SK-N-SH (cell line): ENCODE measurements around the gene CCDC187.

Experiments used
- FOXJ3 ChIP-seq: sonication (generic); formaldehyde crosslinking; IDR thresholded peaks from 2 replicates; pipeline ENCODE4 v1.5.1; 2020; ENCODE audit warnings: mild to moderate bottlenecking, missing genetic modification reagents
- FOXM1 ChIP-seq: IDR thresholded peaks from 2 replicates; pipeline ENCODE4 v1.4.0; 2012; ENCODE audit warnings: low read depth, mild to moderate bottlenecking
- POLR2AphosphoS5 ChIP-seq: IDR thresholded peaks from 2 replicates; pipeline ENCODE4 v1.6.1; 2012; ENCODE audit warnings: low read depth, low read length
- RAD21 ChIP-seq: IDR thresholded peaks from 2 replicates; pipeline ENCODE4 v1.6.1; 2012; ENCODE audit warnings: mild to moderate bottlenecking, low read length
- RXRA ChIP-seq: IDR thresholded peaks from 2 replicates; pipeline ENCODE4 v1.4.0; 2012; ENCODE audit warnings: low read depth, mild to moderate bottlenecking, borderline replicate concordance
- TCF12 ChIP-seq: IDR thresholded peaks from 2 replicates; pipeline ENCODE4 v1.4.0; 2012
- TF ChIP-seq, protein P1 (sequence below): fragments of 200-600 bp; sonication (generic); IDR thresholded peaks from 2 replicates; pipeline ENCODE4 v1.6.1; 2017; ENCODE audit warnings: antibody characterized with exemption, mild to moderate bottlenecking, moderate library complexity
- TF ChIP-seq, protein P2 (sequence below): fragments of 150-350 bp; IDR thresholded peaks from 2 replicates; pipeline ENCODE4 v1.6.1; 2017; ENCODE audit warnings: antibody characterized with exemption, low read length, low read depth, borderline replicate concordance
- TF ChIP-seq, protein P3 (sequence below): IDR thresholded peaks from 2 replicates; pipeline ENCODE4 v1.4.0; 2012; ENCODE audit warnings: low read depth
- TF ChIP-seq, protein P4 (sequence below): IDR thresholded peaks from 2 replicates; pipeline ENCODE4 v1.6.1; 2012; ENCODE audit warnings: mild to moderate bottlenecking, low read depth, low read length, moderate library complexity

DNA sequence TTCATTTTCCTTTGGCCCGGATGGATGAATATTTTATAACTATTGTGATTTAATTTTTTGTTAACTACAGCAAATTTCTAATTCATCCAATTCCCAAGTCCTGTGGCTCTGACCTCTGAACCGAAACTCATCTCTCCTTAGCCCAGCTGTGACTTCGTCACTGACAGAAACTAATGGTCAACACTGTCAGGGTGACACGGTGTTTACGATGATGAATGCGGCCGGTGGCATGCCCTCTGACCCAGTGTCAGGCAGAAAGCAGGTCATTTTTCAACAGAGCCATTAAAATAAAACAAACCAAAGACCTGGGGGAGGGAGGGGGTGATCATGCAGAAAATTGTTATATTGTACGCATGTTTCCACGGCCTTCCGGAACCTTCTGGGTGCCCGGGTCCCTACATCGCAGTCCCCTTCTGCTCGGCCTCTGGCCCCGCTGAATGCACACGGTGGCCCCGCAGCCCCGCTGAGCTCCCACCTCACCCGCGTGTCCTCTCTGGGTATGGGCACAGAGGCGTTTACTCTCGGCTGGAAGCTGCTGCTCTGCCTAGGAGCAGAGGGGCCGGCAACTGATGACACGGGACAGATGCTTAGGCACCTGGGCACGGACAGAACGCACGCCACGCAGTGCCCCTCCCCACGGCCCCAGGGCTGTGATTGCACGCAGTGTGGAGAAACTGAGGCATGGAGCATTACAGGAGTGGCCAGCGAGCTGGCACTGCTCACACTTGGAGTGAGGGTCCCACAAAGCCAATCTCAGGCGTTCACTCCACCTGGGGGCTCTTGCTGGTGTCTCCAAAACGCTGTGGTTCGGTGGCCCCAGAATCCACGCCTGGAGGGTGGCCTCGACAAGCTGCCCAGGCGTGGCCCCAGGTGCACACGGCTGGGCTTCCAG, 8.1 kb downstream of the CCDC187 start:
- TF ChIP-seq, protein P1, sequence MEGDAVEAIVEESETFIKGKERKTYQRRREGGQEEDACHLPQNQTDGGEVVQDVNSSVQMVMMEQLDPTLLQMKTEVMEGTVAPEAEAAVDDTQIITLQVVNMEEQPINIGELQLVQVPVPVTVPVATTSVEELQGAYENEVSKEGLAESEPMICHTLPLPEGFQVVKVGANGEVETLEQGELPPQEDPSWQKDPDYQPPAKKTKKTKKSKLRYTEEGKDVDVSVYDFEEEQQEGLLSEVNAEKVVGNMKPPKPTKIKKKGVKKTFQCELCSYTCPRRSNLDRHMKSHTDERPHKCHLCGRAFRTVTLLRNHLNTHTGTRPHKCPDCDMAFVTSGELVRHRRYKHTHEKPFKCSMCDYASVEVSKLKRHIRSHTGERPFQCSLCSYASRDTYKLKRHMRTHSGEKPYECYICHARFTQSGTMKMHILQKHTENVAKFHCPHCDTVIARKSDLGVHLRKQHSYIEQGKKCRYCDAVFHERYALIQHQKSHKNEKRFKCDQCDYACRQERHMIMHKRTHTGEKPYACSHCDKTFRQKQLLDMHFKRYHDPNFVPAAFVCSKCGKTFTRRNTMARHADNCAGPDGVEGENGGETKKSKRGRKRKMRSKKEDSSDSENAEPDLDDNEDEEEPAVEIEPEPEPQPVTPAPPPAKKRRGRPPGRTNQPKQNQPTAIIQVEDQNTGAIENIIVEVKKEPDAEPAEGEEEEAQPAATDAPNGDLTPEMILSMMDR: no peak
- TF ChIP-seq, protein P2, sequence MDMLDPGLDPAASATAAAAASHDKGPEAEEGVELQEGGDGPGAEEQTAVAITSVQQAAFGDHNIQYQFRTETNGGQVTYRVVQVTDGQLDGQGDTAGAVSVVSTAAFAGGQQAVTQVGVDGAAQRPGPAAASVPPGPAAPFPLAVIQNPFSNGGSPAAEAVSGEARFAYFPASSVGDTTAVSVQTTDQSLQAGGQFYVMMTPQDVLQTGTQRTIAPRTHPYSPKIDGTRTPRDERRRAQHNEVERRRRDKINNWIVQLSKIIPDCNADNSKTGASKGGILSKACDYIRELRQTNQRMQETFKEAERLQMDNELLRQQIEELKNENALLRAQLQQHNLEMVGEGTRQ: no peak
- TF ChIP-seq, protein P3, sequence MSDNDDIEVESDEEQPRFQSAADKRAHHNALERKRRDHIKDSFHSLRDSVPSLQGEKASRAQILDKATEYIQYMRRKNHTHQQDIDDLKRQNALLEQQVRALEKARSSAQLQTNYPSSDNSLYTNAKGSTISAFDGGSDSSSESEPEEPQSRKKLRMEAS: no peak
- TF ChIP-seq RAD21 (no peak), POLR2AphosphoS5 (no peak), TCF12 (no peak), RXRA (no peak), FOXJ3 (CRISPR knock-in tag) (no peak), FOXM1 (no peak)
- TF ChIP-seq, protein P4, sequence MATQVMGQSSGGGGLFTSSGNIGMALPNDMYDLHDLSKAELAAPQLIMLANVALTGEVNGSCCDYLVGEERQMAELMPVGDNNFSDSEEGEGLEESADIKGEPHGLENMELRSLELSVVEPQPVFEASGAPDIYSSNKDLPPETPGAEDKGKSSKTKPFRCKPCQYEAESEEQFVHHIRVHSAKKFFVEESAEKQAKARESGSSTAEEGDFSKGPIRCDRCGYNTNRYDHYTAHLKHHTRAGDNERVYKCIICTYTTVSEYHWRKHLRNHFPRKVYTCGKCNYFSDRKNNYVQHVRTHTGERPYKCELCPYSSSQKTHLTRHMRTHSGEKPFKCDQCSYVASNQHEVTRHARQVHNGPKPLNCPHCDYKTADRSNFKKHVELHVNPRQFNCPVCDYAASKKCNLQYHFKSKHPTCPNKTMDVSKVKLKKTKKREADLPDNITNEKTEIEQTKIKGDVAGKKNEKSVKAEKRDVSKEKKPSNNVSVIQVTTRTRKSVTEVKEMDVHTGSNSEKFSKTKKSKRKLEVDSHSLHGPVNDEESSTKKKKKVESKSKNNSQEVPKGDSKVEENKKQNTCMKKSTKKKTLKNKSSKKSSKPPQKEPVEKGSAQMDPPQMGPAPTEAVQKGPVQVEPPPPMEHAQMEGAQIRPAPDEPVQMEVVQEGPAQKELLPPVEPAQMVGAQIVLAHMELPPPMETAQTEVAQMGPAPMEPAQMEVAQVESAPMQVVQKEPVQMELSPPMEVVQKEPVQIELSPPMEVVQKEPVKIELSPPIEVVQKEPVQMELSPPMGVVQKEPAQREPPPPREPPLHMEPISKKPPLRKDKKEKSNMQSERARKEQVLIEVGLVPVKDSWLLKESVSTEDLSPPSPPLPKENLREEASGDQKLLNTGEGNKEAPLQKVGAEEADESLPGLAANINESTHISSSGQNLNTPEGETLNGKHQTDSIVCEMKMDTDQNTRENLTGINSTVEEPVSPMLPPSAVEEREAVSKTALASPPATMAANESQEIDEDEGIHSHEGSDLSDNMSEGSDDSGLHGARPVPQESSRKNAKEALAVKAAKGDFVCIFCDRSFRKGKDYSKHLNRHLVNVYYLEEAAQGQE: no peak
